HG03457 (cell line): ENCODE measurements around the gene COL25A1.

Experiments used
- ATAC-seq: cut with Tn5 transposase; IDR thresholded peaks from one replicate; pipeline ENCODE4 v1.9.1; 2021; ENCODE audit warnings: moderate number of reproducible peaks; ENCODE audit not compliant: unreplicated experiment

COL25A1 gene

GRCh38 chr4:109294006-109294405, 8.5 kb downstream of the COL25A1 start:
- ATAC-seq = peak; percentile 74

GRCh38 chr4:109291707-109292238, 10.7 kb downstream of the COL25A1 start:
- ATAC-seq = no peak

- ATAC-seq = no peak
Measured at GRCh38 chr4:109290918-109291317, 11.5 kb downstream of the COL25A1 start.

- peak; percentile 88 for ATAC-seq
Measured at GRCh38 chr4:109278594-109279031, 23.8 kb downstream of the COL25A1 start.

GRCh38 chr4:109276482-109277095, 25.9 kb downstream of the COL25A1 start:
- ATAC-seq = peak; percentile 55

GRCh38 chr4:109275066-109275745, 27.3 kb downstream of the COL25A1 start:
- no peak for ATAC-seq

- ATAC-seq = no peak
Measured at GRCh38 chr4:109266891-109267290, 35.6 kb downstream of the COL25A1 start.

- no peak for ATAC-seq
Measured at GRCh38 chr4:109266236-109266635, 36.2 kb downstream of the COL25A1 start.

GRCh38 chr4:109263721-109264120, 38.7 kb downstream of the COL25A1 start:
- no peak for ATAC-seq

GRCh38 chr4:109256818-109257217, 45.6 kb downstream of the COL25A1 start:
- no peak for ATAC-seq

GRCh38 chr4:109254845-109255244, 47.6 kb downstream of the COL25A1 start:
- ATAC-seq = no peak

GRCh38 chr4:109251396-109251795, 51.1 kb downstream of the COL25A1 start:
- ATAC-seq = no peak

GRCh38 chr4:109248322-109248900, 54.0 kb downstream of the COL25A1 start:
- no peak for ATAC-seq

GRCh38 chr4:109243871-109244270, 58.6 kb downstream of the COL25A1 start:
- ATAC-seq = no peak

GRCh38 chr4:109238746-109239145, 63.7 kb downstream of the COL25A1 start:
- peak; percentile 65 for ATAC-seq

- ATAC-seq = no peak
Measured at GRCh38 chr4:109235683-109236082, 66.8 kb downstream of the COL25A1 start.

GRCh38 chr4:109234596-109234995, 67.9 kb downstream of the COL25A1 start:
- ATAC-seq = no peak

GRCh38 chr4:109233570-109233969, 68.9 kb downstream of the COL25A1 start:
- ATAC-seq = no peak

- ATAC-seq = no peak
Measured at GRCh38 chr4:109232681-109233080, 69.8 kb downstream of the COL25A1 start.

- ATAC-seq = no peak
Measured at GRCh38 chr4:109231331-109231730, 71.1 kb downstream of the COL25A1 start.

- ATAC-seq = no peak
Measured at GRCh38 chr4:109229028-109229427, 73.4 kb downstream of the COL25A1 start.

GRCh38 chr4:109218288-109218687, 84.2 kb downstream of the COL25A1 start:
- ATAC-seq = no peak
